Skeletal muscle tissue (tissue), 5 donors: Measurements from ENCODE around the gene ZCCHC13. TPM values are rescaled to one million over a fixed set of nuclear protein-coding genes. Genes with fewer than 3 reads are reported as not detected.

Experiments
- H3K27ac ChIP-seq: one replicate; pipeline ENCODE4 v1.7.0; 2013; ENCODE audit warnings: mild to moderate bottlenecking, low read depth, low read length, inconsistent platforms
- H3K27me3 ChIP-seq, 3 donors: one replicate each; pipeline ENCODE4 v1.7.0; 2013; ENCODE audit warnings: low read length in 3 of 3; ENCODE audit not compliant: control insufficient read depth in 3 of 3, insufficient read depth in 3 of 3
- H3K36me3 ChIP-seq, 3 donors: one replicate each; pipeline ENCODE4 v1.7.0; 2013; ENCODE audit warnings: low read length in 3 of 3; ENCODE audit not compliant: control insufficient read depth in 3 of 3, insufficient read depth in 3 of 3
- H3K4me1 ChIP-seq, 3 donors: one replicate each; pipeline ENCODE4 v1.7.0; 2013; ENCODE audit warnings: low read length in 3 of 3, mild to moderate bottlenecking in 3 of 3; ENCODE audit not compliant: control insufficient read depth in 3 of 3, insufficient read depth in 3 of 3
- H3K4me3 ChIP-seq, 3 donors: one replicate each; pipeline ENCODE4 v1.7.0; 2013; ENCODE audit warnings: low read length in 3 of 3
- H3K9ac ChIP-seq, 3 donors: one replicate each; pipeline ENCODE4 v1.7.0; 2013; ENCODE audit warnings: low read length in 3 of 3, mild to moderate bottlenecking in 3 of 3, moderate library complexity in 2 of 3, low read depth in 1 of 3
- H3K9me3 ChIP-seq, 3 donors: one replicate each; pipeline ENCODE4 v1.7.0; 2013; ENCODE audit warnings: low read length in 3 of 3; ENCODE audit not compliant: control insufficient read depth in 3 of 3
- small RNA-seq: library from RNA; depleted of rRNA; stranded (forward); fragments of <200 nt; gene quantifications from one replicate; pipeline ENCODE3, GENCODE V24; 2014
- total RNA-seq: library from RNA; depleted of rRNA; stranded (reverse); fragments of >200 nt; gene quantifications from one replicate; pipeline ENCODE4 v1.2.3, GENCODE V29; 2014
- donor health status: Osteomylitis.

Gene ZCCHC13
- total RNA-seq, 1 donor from 2014 or later, result not detected

DNA sequence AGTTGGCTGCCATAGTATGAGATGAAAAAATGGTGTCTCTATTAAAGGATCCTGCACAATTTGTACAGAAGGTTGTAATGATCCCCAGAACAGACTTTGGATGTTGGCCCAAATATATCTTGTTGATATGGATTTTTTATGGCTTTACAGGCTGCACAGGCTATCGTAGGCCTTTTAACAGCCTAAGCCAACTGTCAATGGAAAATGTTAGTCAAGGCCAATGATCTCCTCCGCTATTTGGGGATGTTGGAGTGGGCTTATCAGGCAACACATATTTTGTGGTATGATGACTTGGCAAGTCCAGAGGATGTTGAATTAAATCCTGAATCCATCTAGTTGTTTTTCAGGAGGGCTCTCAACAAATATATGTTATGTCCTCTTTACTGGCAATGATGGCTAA is 42.1 kb downstream of the ZCCHC13 start:
- no peaks in the 10 kb centered on the region for H3K27me3 ChIP-seq
- H3K36me3 ChIP-seq, result no peaks in the 10 kb centered on the region
- no peak overlapping the region for H3K9ac ChIP-seq
- H3K4me3 ChIP-seq, result no peak overlapping the region
- H3K9me3 ChIP-seq, result no peaks in the 10 kb centered on the region
- no peaks in the 10 kb centered on the region for H3K4me1 ChIP-seq
- no peak overlapping the region for H3K27ac ChIP-seq

DNA sequence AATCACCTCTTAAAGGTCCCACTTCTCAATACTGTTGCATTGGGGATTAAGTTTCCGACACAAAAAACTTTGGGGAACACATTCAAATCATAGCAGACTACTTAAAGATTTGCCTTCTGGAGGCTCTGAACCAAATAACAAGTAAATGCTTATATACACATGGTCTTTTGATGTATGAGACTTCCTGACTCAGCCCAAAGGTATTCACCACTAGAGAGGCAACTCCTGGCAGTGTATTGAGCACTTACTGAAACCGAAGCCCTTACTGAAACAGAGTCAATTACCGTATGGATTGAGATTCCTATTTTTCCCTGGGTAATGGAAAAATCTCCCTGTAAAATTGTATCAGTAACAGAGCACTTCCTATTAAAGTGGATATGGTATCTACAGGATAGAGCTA is 45.4 kb downstream of the ZCCHC13 start:
- Histone ChIP-seq H3K9me3 (no peaks in the 10 kb centered on the region), H3K4me3 (no peak overlapping the region), H3K27ac (no peak overlapping the region), H3K27me3 (no peaks in the 10 kb centered on the region), H3K4me1 (no peaks in the 10 kb centered on the region), H3K36me3 (no peaks in the 10 kb centered on the region), H3K9ac (no peak overlapping the region)

DNA sequence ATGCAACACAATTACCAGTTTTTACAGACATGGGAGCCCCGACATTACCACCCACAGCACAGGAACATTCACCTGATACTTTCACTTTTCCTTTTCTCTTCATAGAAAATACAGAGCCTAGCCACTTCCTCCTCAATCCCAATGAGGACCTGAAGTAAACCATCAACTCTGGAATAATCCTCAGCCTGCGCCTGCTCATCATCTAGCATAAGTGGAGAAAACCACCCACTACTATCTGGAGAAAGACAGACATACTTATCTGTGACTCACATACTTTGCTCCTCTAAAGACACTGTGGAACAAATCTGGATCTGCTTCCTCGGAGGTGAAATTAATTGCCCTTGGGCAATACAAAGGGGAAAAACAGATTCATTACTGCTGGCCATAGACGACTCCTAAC is 47.8 kb downstream of the ZCCHC13 start:
- Histone ChIP-seq H3K4me1 (no peaks in the 10 kb centered on the region), H3K27ac (no peak overlapping the region), H3K9me3 (no peaks in the 10 kb centered on the region), H3K4me3 (no peak overlapping the region), H3K27me3 (no peaks in the 10 kb centered on the region), H3K9ac (no peak overlapping the region), H3K36me3 (no peaks in the 10 kb centered on the region)

DNA sequence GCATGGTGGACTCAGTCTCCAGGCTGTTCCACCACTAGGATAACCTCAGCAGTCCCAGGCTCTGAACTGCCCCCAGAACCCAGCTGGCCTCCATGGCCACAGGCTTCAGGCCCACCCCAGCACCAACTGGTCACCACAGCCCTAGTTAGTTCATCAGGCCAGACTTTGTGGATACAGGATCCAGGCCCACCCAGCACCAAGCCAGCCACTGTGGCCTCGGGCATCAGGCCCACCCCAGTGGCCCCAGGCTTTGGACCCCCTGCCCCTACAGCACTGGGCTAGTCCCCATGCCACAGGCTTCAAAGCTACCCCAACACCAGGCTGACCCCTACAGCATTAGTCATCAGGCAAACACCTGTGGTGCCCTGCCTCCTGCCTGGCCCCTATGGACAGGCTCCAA is 50.0 kb downstream of the ZCCHC13 start:
- no peak overlapping the region for H3K9ac ChIP-seq
- no peaks in the 10 kb centered on the region for H3K4me1 ChIP-seq
- no peak overlapping the region for H3K27ac ChIP-seq
- H3K4me3 ChIP-seq, result no peak overlapping the region
- no peaks in the 10 kb centered on the region for H3K27me3 ChIP-seq
- H3K9me3 ChIP-seq, result no peaks in the 10 kb centered on the region
- H3K36me3 ChIP-seq, result no peaks in the 10 kb centered on the region

Small RNA genes within 50 kb of the gene (small RNA-seq; reads per million reads assigned to genes)
- gene AC004386.2 (not detected), gene MIR374A (52.8 reads per million, percentile 95 among the genes with 10 or more reads in this experiment), gene MIR545 (0.42 reads per million, percentile 53 among the genes with 10 or more reads in this experiment), gene RF02119 (not detected), gene RF02120 (not detected), gene RF02121 (not detected), gene RF02122 (not detected), gene RF02123 (not detected)

Other genes with a start within 250 kb of the ZCCHC13 start
- gene SLC16A2, start 117.3 kb downstream of the ZCCHC13 start, total RNA-seq, result 12.5 TPM